Duodenal mucosa (tissue), 2 donors: ENCODE results near the gene SRP9.
A peak's percentile ranks its signal among the peaks of the same experiment; 100 is the strongest.
"Not testable (repeated sequence)": the region's sequence is repeated elsewhere in the genome, so short reads cannot be mapped to it uniquely, and the experiment has no call there.

Experiments used
- H3K27ac ChIP-seq: one replicate; pipeline ENCODE4 v1.7.0; 2013; ENCODE audit warnings: low read depth, low read length
- H3K27me3 ChIP-seq, 2 donors: one replicate each; pipeline ENCODE4 v1.7.0; 2013; ENCODE audit warnings: low read length in 2 of 2, control low read depth in 1 of 2; ENCODE audit not compliant: insufficient read depth in 2 of 2, control insufficient read depth in 1 of 2
- H3K36me3 ChIP-seq, 2 donors: one replicate each; pipeline ENCODE4 v1.7.0; 2013; ENCODE audit warnings: low read length in 2 of 2, control low read depth in 1 of 2; ENCODE audit not compliant: insufficient read depth in 2 of 2, control insufficient read depth in 1 of 2
- H3K4me1 ChIP-seq, 2 donors: one replicate each; pipeline ENCODE4 v1.7.0; 2013; ENCODE audit warnings: low read length in 2 of 2, control low read depth in 1 of 2; ENCODE audit not compliant: insufficient read depth in 2 of 2, control insufficient read depth in 1 of 2
- H3K4me3 ChIP-seq, 2 donors: one replicate each; pipeline ENCODE4 v1.7.0; 2013; ENCODE audit warnings: low read length in 2 of 2, low read depth in 1 of 2
- H3K9ac ChIP-seq, 2 donors: one replicate each; pipeline ENCODE4 v1.7.0; 2013; ENCODE audit warnings: low read length in 2 of 2, low read depth in 1 of 2
- H3K9me3 ChIP-seq, 2 donors: one replicate each; pipeline ENCODE4 v1.7.0; 2013; ENCODE audit warnings: low read length in 2 of 2, control low read depth in 1 of 2; ENCODE audit not compliant: control insufficient read depth in 1 of 2

SRP9 gene

DNA sequence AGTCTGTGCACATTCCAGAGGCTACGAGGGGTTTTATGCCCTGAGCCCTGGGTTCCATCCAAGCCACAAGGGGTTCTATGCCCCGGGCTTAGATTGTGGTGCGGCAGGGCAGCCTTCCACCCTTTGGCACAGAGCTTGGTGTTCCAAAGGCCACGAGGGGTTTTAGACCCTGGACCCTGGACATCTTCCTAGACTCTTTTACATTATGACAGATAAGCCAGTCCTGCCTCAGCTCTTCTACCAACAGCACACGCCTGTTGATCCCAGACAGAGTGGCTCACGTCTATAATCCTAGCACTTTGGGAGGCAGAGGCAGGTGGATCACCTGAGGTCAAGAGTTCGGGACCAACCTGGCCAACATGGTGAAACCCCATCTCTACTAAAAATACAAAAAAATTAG lies 23.5 kb downstream of the SRP9 start:
- H3K9me3 ChIP-seq, H3K4me3 ChIP-seq, H3K27me3 ChIP-seq, H3K27ac ChIP-seq, H3K36me3 ChIP-seq, H3K4me1 ChIP-seq, H3K9ac ChIP-seq: not testable (repeated sequence)

DNA sequence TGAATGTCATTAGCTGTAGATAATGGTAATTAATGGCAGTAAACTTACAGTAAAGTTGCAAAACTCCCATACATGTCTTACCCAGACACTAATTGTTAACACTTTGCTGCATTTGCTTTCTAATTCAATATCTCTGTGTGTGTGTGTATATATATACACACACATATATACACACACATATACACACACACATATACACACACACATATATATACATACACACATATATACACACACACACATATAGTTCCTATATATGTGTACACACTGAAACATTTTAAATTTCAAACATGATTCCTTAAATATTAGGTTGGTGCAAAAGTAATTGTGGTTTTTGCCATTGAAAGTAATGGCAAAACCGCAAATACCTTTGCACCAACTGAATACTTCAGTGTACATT lies 28.6 kb downstream of the SRP9 start:
- H3K27ac ChIP-seq: no peak overlapping the region
- H3K9me3 ChIP-seq: no peaks in the 10 kb centered on the region
- peaks cover 6 to 9% of the 10 kb centered on the region in 2 donors for H3K4me1 ChIP-seq
- no peak overlapping the region for H3K9ac ChIP-seq
- H3K27me3 ChIP-seq: no peaks in the 10 kb centered on the region
- no peak overlapping the region for H3K4me3 ChIP-seq
- H3K36me3 ChIP-seq: no peaks in the 10 kb centered on the region

DNA sequence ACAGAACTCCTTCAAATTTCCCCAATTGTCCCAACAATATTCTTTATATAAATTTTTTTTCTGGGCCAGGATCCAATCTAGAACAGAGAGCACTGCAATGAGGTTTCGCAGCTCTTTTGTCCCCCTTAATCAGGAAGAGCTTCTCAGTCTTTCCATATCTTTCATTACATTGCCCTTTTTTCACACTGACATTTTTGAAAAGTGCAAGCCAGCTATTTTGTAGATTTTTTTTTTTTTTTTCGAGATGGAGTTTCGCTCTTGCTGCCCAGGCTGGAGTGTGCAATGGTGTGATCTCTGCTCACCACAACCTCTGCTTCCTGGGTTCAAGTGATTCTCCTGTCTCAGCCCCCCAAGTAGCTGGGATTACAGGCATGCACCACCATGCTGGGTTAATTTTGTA lies 29.1 kb downstream of the SRP9 start:
- not testable (repeated sequence) for H3K9me3 ChIP-seq, H3K36me3 ChIP-seq, H3K27me3 ChIP-seq, H3K27ac ChIP-seq, H3K4me3 ChIP-seq, H3K9ac ChIP-seq
- H3K4me1 ChIP-seq: peaks cover 11 to 14% of the 10 kb centered on the region in 2 donors

DNA sequence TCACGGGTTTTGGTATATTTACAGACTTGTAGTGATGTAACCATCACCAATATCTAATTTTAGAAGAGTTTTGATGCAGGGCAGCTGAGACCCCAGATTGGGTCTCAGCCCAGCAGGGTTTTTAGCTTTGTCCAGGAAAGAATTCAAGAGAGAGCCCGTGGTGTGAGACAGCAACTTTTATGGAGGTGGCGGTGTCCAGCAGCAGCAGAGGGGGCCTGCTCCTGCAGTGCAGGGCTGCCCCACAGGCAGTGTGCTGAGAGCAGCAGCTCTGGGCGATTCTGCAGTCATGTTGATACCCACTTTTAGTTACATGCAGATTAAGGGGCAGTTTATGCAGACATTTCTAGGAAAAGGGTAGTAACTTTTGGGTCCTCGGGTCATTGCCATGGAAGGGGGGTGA lies 30.5 kb downstream of the SRP9 start:
- H3K4me3 ChIP-seq: no peak overlapping the region
- H3K27ac ChIP-seq: no peak overlapping the region
- H3K27me3 ChIP-seq: no peaks in the 10 kb centered on the region
- no peaks in the 10 kb centered on the region for H3K9me3 ChIP-seq
- H3K36me3 ChIP-seq: no peaks in the 10 kb centered on the region
- H3K4me1 ChIP-seq: peaks cover 25 to 28% of the 10 kb centered on the region in 2 donors
- H3K9ac ChIP-seq: no peak overlapping the region

DNA sequence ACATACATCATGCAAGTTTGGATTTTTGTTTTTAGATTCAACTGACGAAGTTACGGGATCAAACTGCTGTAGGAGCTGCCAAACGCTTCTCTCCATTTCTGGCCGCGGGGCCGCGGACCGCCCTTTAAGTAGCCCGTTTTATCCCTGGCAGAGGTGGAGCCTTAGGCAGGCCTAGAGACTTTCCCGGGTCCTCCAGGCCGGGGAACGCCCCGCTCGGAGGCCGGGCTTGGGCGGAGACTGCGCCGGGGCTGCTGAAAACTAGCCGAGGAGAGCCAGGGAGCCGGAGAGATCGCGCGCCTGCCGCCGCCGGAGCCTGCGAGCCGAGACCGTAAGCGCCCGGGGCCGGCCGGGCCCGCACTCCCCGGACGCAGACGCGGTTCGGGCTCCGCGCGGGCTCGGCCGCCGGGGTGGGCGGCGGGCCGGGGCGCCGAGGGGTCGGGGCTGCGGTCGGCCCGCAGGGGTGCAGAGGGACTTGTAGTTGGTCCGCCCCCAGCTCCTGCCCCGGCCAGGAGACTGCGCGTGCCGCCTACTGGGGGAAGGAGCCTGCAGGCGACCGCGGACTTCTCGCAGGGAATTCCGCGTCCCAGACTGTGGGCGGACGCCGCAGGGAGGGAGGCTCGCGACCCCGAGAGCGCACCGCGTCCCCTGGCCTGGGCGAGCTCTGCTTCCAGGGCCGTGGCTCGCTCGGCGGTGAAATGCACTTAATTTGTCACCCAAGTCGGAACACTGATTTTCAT lies 32.4 kb downstream of the SRP9 start, which contains the start of gene EPHX1:
Gene EPHX1, plus strand, starts transcription at position 283 of the 737 bp plus-strand sequence. CDS start 18,606 bp downstream, outside the sequence.
- Histone ChIP-seq H3K4me3 (peak within 1 kb of the TSS; percentile 70 to 81), H3K4me1 (peaks cover 44 to 46% of the 10 kb centered on the region in 2 donors), H3K9ac (peak within 1 kb of the TSS; percentile 27 to 73), H3K9me3 (no peaks in the 10 kb centered on the region), H3K27ac (no peak within 1 kb of the TSS), H3K27me3 (no peaks in the 10 kb centered on the region), H3K36me3 (no peaks in the 10 kb centered on the region)

DNA sequence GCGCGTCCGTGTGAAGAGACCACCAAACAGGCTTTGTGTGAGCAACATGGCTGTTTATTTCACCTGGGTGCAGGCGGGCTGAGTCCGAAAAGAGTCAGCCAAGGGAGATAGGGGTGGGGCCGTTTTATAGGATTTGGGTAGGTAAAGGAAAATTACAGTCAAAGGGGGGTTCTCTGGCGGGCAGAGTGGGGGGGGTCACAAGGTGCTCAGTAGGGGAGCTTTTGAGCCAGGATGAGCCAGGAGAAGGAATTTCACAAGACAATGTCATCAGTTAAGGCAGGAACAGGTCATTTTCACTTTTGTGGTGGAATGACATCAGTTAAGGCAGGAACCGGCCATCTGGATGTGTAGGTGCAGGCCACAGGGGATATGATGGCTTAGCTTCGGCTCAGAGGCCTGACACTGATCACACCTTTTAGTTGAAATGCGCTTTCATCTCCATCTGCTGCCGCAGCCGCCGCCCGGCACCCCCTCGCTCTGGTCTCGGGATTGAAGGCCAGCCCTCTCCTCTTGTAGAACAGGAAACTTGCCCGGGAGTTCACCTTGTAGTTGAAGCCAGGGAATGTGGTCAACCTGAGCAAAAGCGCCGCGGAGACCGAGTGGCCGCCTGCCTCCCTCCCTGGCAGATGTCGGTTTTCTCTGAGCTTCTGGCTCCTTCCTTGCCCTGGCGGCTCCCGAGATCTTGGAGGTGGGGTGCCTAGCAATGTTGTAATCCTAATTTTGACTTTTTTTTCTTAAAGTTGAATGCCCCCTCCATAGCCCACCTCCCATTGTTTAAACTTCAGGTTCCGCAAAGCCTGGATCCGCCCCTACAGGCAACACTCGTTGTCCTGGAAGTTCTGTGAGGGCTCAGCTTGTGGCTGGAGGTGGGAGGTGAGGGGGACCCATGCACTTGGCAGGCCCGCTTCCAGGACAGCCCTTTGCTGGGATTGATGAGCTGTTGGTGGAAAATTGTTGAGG lies 33.2 kb downstream of the SRP9 start:
- not testable (repeated sequence) for H3K27ac ChIP-seq, H3K27me3 ChIP-seq, H3K9me3 ChIP-seq, H3K36me3 ChIP-seq
- Histone ChIP-seq H3K4me1 (peaks cover 45% of the 10 kb centered on the region in 2 donors), H3K4me3 (peak overlapping the region; percentile 70 to 81), H3K9ac (peak overlapping the region; percentile 27 to 73)

DNA sequence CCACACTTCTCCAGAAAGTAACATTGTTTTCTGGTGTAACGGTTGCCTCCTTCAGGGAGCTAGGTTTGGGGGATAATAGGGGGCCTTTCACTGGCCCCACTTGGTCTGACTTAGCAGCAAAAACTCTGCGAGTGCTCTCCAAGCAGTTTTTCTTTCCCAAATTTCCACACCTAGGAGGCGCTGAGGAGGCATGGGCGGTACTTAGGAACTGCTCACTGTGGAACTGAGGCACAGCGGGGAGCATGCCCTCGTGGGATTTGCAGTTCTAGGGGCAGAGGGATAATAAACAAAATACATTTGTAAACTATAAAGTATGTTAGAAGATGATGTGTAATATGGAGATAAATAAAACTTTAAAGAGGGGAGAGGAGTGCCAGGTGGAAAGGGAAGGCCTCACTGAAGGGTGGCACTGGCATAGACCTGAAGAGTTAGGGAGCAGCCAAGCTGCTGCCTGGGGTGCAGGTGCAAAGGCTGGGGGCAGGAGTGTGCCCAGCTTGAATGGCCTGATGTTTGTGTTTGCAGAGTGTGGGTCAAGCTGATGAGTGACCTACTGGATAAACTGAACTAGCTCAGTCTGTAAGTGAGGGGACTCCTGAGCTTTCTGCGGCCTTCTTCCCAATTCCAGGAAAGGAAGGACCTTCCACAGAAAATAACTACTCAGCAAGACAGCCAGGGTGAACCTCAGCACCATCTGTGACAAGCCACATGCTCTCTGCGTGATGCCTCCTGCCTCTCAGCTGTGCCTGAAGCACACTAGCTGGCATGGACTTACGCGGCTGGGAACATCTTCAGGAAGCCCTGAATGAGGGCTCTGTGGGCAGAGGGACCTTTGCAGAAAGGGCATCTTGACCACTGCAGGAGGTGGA lies 34.2 kb downstream of the SRP9 start:
- no peaks in the 10 kb centered on the region for H3K27me3 ChIP-seq
- peaks cover 47 to 48% of the 10 kb centered on the region in 2 donors for H3K4me1 ChIP-seq
- no peaks in the 10 kb centered on the region for H3K9me3 ChIP-seq
- H3K9ac ChIP-seq: peak overlapping the region in 1 of 2 donors; percentile 36
- H3K27ac ChIP-seq: no peak overlapping the region
- no peaks in the 10 kb centered on the region for H3K36me3 ChIP-seq
- peak overlapping the region in 1 of 2 donors; percentile 70 for H3K4me3 ChIP-seq

DNA sequence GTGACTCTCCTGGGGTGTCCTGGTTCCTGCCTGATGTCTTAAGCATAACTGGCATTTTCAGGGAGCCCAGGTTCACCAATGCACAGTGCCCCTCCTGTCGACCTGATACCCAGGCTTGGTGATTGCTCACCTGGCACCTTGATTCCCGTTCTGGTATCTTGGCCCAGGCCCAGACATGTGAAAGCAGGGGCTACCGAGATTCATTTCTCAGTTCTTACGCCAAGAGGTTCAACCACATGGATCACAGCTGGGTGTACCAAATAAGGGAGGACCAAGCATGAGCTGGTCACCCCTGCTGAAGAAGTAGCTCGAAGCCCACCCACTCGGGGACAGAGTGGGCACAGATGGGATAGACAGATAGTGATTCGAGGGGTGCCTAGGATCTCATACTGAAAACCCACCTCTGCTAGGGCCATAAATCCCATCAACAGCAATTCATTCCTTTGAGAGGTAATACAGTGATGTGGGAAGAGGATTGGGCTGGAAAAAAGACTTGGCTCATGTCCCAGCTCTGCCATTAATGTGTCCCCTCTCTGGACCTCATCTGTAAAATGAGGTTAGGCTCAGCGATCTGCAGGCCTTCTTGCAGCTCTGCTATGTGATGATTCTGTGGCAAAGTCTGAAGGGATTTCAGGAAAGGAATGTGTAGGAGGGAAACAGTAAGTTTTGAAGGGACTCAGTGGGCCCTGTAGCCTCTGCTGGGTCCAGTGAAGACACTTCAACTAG lies 35.0 kb downstream of the SRP9 start:
- Histone ChIP-seq H3K9ac (no peak overlapping the region), H3K27me3 (no peaks in the 10 kb centered on the region), H3K9me3 (no peaks in the 10 kb centered on the region), H3K36me3 (no peaks in the 10 kb centered on the region), H3K27ac (peak overlapping the region; percentile 22), H3K4me3 (no peak overlapping the region), H3K4me1 (peaks cover 55 to 56% of the 10 kb centered on the region in 2 donors)

DNA sequence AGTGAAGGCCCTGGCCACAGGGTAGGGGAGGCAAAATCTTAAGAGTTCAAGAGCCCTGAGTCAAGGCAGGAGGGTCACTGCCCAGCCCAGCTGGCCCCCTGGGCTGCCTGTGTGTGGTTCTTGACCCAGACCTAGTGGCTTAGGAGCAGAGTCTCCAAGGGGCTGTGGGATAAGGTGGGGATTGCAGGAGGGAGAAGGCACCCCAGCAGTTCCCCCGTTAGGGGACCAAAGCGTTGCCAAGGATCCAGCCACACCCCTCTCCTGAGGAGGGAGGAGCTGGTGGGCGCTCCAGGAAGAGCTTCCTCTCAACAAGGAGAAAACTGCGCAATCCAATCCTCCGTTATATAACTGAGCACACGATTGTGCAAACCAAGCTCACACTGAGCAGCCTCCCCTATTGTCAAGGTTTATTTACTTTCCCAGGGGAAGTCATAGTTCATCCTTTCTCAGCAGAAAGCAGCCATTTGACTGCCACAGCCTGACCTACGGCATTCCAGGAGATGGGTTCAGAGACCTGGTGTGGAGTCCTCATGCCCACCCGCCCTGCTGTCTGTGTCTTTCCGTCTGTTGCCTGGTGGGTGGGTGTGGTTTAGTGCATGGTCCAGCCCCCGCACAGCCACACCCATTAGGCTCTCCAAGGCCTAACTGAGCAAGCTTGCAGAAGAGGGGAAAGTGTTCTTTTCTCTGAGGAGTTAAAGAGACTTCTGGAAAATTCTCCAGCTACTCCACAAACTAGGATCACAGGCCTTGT lies 35.8 kb downstream of the SRP9 start:
- peak overlapping the region in 1 of 2 donors; percentile 47 for H3K4me3 ChIP-seq

More for the DNA sequence above, 35.8 kb downstream of the SRP9 start:
- no peaks in the 10 kb centered on the region for H3K27me3 ChIP-seq
- no peaks in the 10 kb centered on the region for H3K9me3 ChIP-seq
- H3K36me3 ChIP-seq: no peaks in the 10 kb centered on the region
- H3K9ac ChIP-seq: no peak overlapping the region
- H3K27ac ChIP-seq: peak overlapping the region; percentile 22
- peaks cover 62 to 63% of the 10 kb centered on the region in 2 donors for H3K4me1 ChIP-seq
